ENCODE data around the gene DDIT4. TPM values are rescaled to one million over a fixed set of nuclear protein-coding genes. Genes with fewer than 3 reads are reported as not detected.
"Not testable (repeated sequence)": the region's sequence is repeated elsewhere in the genome, so short reads cannot be mapped to it uniquely, and the experiment has no call there.

DDIT4 gene
- total and polyA plus RNA-seq, 4 donors = 55.9 to 126 (median 100) TPM

- H3K36me3 ChIP-seq (ENCODE audit: control insufficient read depth in 1 of 2, insufficient read depth in 2 of 2, low read length in 1 of 2) = no peaks in the 10 kb centered on the region
- intact Hi-C loops (cut with DNase I) = no loop called here
- H3K4me3 ChIP-seq (ENCODE audit: low read length in 2 of 2) = no peak overlapping the region
- DNase-seq = no peak
- no peak overlapping the region for H3K27ac ChIP-seq (ENCODE audit: low read depth in 1 of 2, low read length in 2 of 2)
- WGBS, 2 donors = 92 to 93% methylated on average over 5 of the region's 5 CpGs
- no peak for ATAC-seq (ENCODE audit: low FRiP score)
- peaks cover 0 to 2% of the 10 kb centered on the region in 2 donors for H3K27me3 ChIP-seq (ENCODE audit: control insufficient read depth in 1 of 2, insufficient read depth in 2 of 2, low read length in 1 of 2)
- no peaks in the 10 kb centered on the region for H3K9me3 ChIP-seq (ENCODE audit: control insufficient read depth, low read length)
- H3K4me1 ChIP-seq (ENCODE audit: control insufficient read depth in 1 of 2, insufficient read depth in 2 of 2, low read length in 2 of 2) = no peaks in the 10 kb centered on the region
These were observed 3.7 kb downstream of the DDIT4 start for GRCh38 chr10:72277340-72277995.

DNA sequence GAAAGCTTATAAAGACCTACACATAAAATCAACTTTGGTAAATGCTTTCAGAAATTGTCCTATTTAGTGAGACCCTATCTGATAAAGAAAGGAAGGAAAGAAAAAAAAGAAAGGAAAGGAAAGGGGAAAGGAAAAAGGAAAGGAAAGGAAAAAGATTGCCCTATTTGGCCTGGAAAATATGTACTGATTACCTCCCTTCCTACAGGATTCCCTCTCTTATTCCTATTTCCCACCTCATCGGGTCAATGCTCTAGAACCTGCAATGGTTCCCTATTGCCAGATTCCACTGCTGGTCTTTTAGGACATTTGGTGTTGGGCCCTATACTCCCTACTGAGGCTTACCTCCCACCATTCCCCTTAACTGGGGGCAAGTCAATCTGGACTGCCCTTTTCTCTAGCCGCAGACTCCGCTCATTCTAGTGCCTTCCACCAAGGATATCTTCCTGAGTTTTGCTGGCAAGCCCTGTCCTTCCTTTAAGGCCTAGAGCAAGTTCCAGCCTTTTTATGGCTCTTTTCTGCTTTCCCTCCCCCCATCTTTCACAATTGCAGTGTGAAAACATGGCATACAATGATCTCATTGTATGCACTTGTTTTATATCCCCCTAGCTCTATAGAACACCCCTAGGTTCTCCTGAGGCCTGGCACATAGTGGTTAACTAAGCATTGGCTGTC lies 4.4 kb downstream of the DDIT4 start:
- Histone ChIP-seq H3K27ac (ENCODE audit: low read depth in 1 of 2, low read length in 2 of 2) (no peak overlapping the region), H3K9me3 (ENCODE audit: control insufficient read depth, low read length) (no peaks in the 10 kb centered on the region), H3K4me3 (ENCODE audit: low read length in 2 of 2) (no peak overlapping the region), H3K4me1 (ENCODE audit: control insufficient read depth in 1 of 2, insufficient read depth in 2 of 2, low read length in 2 of 2) (no peaks in the 10 kb centered on the region), H3K27me3 (ENCODE audit: control insufficient read depth in 1 of 2, insufficient read depth in 2 of 2, low read length in 1 of 2) (peaks cover 0 to 2% of the 10 kb centered on the region in 2 donors), H3K36me3 (ENCODE audit: control insufficient read depth in 1 of 2, insufficient read depth in 2 of 2, low read length in 1 of 2) (no peaks in the 10 kb centered on the region)
- ATAC-seq (ENCODE audit: low FRiP score) (no peak), DNase-seq (no peak)
- 97 to 100% methylated on average over 3 of the region's 3 CpGs for WGBS, 2 donors
- intact Hi-C loops (cut with DNase I) = no loop called here

DNA sequence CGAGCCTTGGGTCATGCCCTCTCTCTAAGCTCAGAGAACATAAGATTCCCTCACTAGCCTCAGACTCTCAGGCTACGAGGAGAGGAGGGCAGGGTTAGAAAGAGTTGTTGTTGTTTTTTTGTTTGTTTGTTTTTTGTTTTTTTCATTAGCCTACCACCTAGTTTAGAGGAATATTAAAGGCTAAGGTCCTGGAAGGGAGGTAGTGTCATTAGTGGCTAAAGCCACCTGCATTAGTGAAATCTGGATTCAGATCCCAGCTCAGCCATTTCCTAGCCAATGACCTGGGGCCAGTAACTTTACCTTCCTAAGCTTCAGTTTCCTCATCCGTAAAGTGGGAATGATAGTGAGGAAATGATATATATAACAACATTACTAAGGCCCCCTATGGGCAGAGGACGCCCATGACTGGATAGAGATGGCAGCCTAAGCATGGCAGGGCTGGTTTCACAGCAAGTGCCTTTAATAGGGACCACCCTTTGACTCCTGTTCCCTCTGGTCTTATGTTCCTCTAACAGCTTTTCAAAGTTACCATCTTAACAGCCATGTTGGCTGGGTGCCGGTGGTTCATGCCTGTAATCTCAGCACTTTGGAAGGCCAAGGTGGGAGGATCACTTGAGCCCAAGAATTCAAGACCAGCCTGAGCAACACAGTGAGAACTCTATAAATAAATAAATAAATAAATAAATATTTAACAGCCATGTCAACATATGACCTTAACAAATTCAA lies 5.1 kb downstream of the DDIT4 start:
- intact Hi-C loops (cut with DNase I) = no loop called here
- no peak overlapping the region for H3K4me3 ChIP-seq (ENCODE audit: low read length in 2 of 2)
- H3K36me3 ChIP-seq (ENCODE audit: control insufficient read depth in 1 of 2, insufficient read depth in 2 of 2, low read length in 1 of 2) = no peaks in the 10 kb centered on the region
- 92 to 93% methylated on average over 5 of the region's 5 CpGs for WGBS, 2 donors
- H3K27me3 ChIP-seq (ENCODE audit: control insufficient read depth in 1 of 2, insufficient read depth in 2 of 2, low read length in 1 of 2) = peaks cover 0 to under 1% of the 10 kb centered on the region in 2 donors
- DNase-seq (no peak), ATAC-seq (ENCODE audit: low FRiP score) (no peak)
- H3K9me3 ChIP-seq (ENCODE audit: control insufficient read depth, low read length) = no peaks in the 10 kb centered on the region
- no peak overlapping the region for H3K27ac ChIP-seq (ENCODE audit: low read depth in 1 of 2, low read length in 2 of 2)
- H3K4me1 ChIP-seq (ENCODE audit: control insufficient read depth in 1 of 2, insufficient read depth in 2 of 2, low read length in 2 of 2) = no peaks in the 10 kb centered on the region

GRCh38 chr10:72279587-72279986 lies 5.9 kb downstream of the DDIT4 start:
- H3K36me3 ChIP-seq (ENCODE audit: control insufficient read depth in 1 of 2, insufficient read depth in 2 of 2, low read length in 1 of 2); H3K27me3 ChIP-seq (ENCODE audit: control insufficient read depth in 1 of 2, insufficient read depth in 2 of 2, low read length in 1 of 2); intact Hi-C loops (cut with DNase I); H3K27ac ChIP-seq (ENCODE audit: low read depth in 1 of 2, low read length in 2 of 2); ATAC-seq (ENCODE audit: low FRiP score); H3K9me3 ChIP-seq (ENCODE audit: control insufficient read depth, low read length); DNase-seq; H3K4me3 ChIP-seq (ENCODE audit: low read length in 2 of 2); H3K4me1 ChIP-seq (ENCODE audit: control insufficient read depth in 1 of 2, insufficient read depth in 2 of 2, low read length in 2 of 2): not testable (repeated sequence)
- 61 to 62% methylated on average over 7 of the region's 7 CpGs for WGBS, 2 donors

DNA sequence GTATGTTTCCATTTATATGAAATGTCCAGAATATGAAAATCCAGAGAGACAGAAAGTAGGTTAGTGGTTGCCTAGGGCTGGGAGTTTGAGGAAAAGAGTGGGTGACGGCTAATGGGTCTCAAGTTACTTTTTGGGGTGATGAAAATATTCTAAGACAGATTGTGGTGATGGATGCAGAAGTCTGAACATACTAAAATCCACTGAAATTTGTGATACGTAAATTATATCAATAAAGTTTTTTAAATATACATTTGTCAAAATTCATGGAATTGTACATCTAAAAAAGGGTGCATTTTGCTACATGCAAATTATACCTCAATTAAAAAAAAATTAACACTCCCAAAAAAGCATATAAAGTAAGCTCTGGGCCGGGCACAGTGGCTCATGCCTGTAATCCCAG lies 9.4 kb downstream of the DDIT4 start:
- Histone ChIP-seq H3K27me3 (ENCODE audit: control insufficient read depth in 1 of 2, insufficient read depth in 2 of 2, low read length in 1 of 2) (no peaks in the 10 kb centered on the region), H3K36me3 (ENCODE audit: control insufficient read depth in 1 of 2, insufficient read depth in 2 of 2, low read length in 1 of 2) (no peaks in the 10 kb centered on the region), H3K4me1 (ENCODE audit: control insufficient read depth in 1 of 2, insufficient read depth in 2 of 2, low read length in 2 of 2) (no peaks in the 10 kb centered on the region), H3K9me3 (ENCODE audit: control insufficient read depth, low read length) (no peaks in the 10 kb centered on the region), H3K27ac (ENCODE audit: low read depth in 1 of 2, low read length in 2 of 2) (no peak overlapping the region), H3K4me3 (ENCODE audit: low read length in 2 of 2) (no peak overlapping the region)
- no peak for ATAC-seq (ENCODE audit: low FRiP score)
- no peak for DNase-seq
- intact Hi-C loops (cut with DNase I) = no loop called here
- WGBS, 2 donors = 80 to 97% methylated on average over 3 of the region's 3 CpGs

- H3K4me3 ChIP-seq (ENCODE audit: low read length in 2 of 2) = no peak overlapping the region
- no peak overlapping the region for H3K27ac ChIP-seq (ENCODE audit: low read depth in 1 of 2, low read length in 2 of 2)
- no peaks in the 10 kb centered on the region for H3K9me3 ChIP-seq (ENCODE audit: control insufficient read depth, low read length)
- H3K27me3 ChIP-seq (ENCODE audit: control insufficient read depth in 1 of 2, insufficient read depth in 2 of 2, low read length in 1 of 2) = no peaks in the 10 kb centered on the region
- 46% methylated on average over 14 of the region's 14 CpGs for WGBS, 2 donors
- intact Hi-C loops (cut with DNase I) = no loop called here
- DNase-seq = no peak
- no peaks in the 10 kb centered on the region for H3K4me1 ChIP-seq (ENCODE audit: control insufficient read depth in 1 of 2, insufficient read depth in 2 of 2, low read length in 2 of 2)
- no peaks in the 10 kb centered on the region for H3K36me3 ChIP-seq (ENCODE audit: control insufficient read depth in 1 of 2, insufficient read depth in 2 of 2, low read length in 1 of 2)
- no peak for ATAC-seq (ENCODE audit: low FRiP score)
These were observed 12.3 kb downstream of the DDIT4 start for GRCh38 chr10:72285972-72286521.

- WGBS, 2 donors = 97 to 99% methylated on average over 4 of the region's 4 CpGs
- ATAC-seq (ENCODE audit: low FRiP score) (no peak), DNase-seq (no peak)
- H3K27ac ChIP-seq (ENCODE audit: low read depth in 1 of 2, low read length in 2 of 2) = no peak overlapping the region
- H3K36me3 ChIP-seq (ENCODE audit: control insufficient read depth in 1 of 2, insufficient read depth in 2 of 2, low read length in 1 of 2) = no peaks in the 10 kb centered on the region
- no peaks in the 10 kb centered on the region for H3K4me1 ChIP-seq (ENCODE audit: control insufficient read depth in 1 of 2, insufficient read depth in 2 of 2, low read length in 2 of 2)
- H3K4me3 ChIP-seq (ENCODE audit: low read length in 2 of 2) = no peak overlapping the region
- no peaks in the 10 kb centered on the region for H3K9me3 ChIP-seq (ENCODE audit: control insufficient read depth, low read length)
- H3K27me3 ChIP-seq (ENCODE audit: control insufficient read depth in 1 of 2, insufficient read depth in 2 of 2, low read length in 1 of 2) = no peaks in the 10 kb centered on the region
- intact Hi-C loops (cut with DNase I) = no loop called here
These were observed 17.4 kb downstream of the DDIT4 start for GRCh38 chr10:72291019-72291532.

DNA sequence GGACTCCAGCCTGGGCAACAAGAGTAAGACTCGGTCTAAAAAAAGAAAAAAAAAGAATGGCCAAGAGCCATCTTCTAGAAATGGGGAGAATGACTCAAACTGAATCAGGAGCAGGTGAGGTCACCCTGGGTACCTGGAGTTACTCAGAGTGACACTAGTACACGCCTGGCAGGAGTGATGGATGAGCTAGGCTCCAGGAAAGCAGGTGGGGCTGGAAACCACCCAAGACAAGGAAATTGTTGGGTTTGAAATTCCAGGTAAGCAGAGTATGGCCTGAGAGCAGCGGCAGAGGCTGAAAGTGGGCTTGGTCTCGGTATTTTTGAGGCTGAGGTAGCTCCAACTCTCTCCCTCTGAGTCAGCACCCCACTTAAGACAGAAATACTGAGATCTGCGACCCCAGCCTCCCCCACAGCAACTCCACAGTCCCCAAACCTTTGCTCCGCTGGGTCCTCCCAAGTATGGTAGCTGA lies 18.5 kb downstream of the DDIT4 start:
- intact Hi-C loops (cut with DNase I) = no loop called here
- DNase-seq = no peak
- Histone ChIP-seq H3K9me3 (ENCODE audit: control insufficient read depth, low read length) (no peaks in the 10 kb centered on the region), H3K27ac (ENCODE audit: low read depth in 1 of 2, low read length in 2 of 2) (no peak overlapping the region), H3K27me3 (ENCODE audit: control insufficient read depth in 1 of 2, insufficient read depth in 2 of 2, low read length in 1 of 2) (no peaks in the 10 kb centered on the region), H3K4me3 (ENCODE audit: low read length in 2 of 2) (no peak overlapping the region), H3K36me3 (ENCODE audit: control insufficient read depth in 1 of 2, insufficient read depth in 2 of 2, low read length in 1 of 2) (no peaks in the 10 kb centered on the region), H3K4me1 (ENCODE audit: control insufficient read depth in 1 of 2, insufficient read depth in 2 of 2, low read length in 2 of 2) (no peaks in the 10 kb centered on the region)
- no peak for ATAC-seq (ENCODE audit: low FRiP score)
- WGBS, 2 donors = 69 to 71% methylated on average over 6 of the region's 6 CpGs
